Activated T-cell treated with anti-CD3 and anti-CD28 coated beads, Interleukin-2, amount 50 U/mL, for 24 hours (primary cell): ENCODE measurements around the gene DEPDC1B.
"Not testable (repeated sequence)": the region's sequence is repeated elsewhere in the genome, so short reads cannot be mapped to it uniquely, and the experiment has no call there.

Experiments used
- DNase-seq: peaks from one replicate; pipeline ENCODE4 v3.0.0-alpha.2; 2020
- H3K27ac Mint-ChIP-seq: 2 replicates; pipeline ENCODE4 v1.8.0; 2020; ENCODE audit warnings: mild to moderate bottlenecking, mixed read lengths
- H3K27me3 Mint-ChIP-seq: 2 replicates; pipeline ENCODE4 v1.8.0; 2020; ENCODE audit warnings: mixed read lengths
- H3K36me3 Mint-ChIP-seq: 2 replicates; pipeline ENCODE4 v1.8.0; 2020; ENCODE audit warnings: low read depth, mixed read lengths
- H3K4me1 Mint-ChIP-seq: 2 replicates; pipeline ENCODE4 v1.8.0; 2020; ENCODE audit warnings: low read depth, mixed read lengths
- H3K4me3 Mint-ChIP-seq: 2 replicates; pipeline ENCODE4 v1.8.0; 2020; ENCODE audit warnings: mild to moderate bottlenecking, moderate library complexity, mixed read lengths
- H3K9me3 Mint-ChIP-seq: 2 replicates; pipeline ENCODE4 v1.8.0; 2020; ENCODE audit warnings: mixed read lengths

Gene DEPDC1B

GRCh38 chr5:60640901-60641300, 59.1 kb downstream of the DEPDC1B start:
- H3K27me3 Mint-ChIP-seq: no peaks in the 10 kb centered on the region
- H3K9me3 Mint-ChIP-seq: no peaks in the 10 kb centered on the region
- peaks cover 4% of the 10 kb centered on the region for H3K36me3 Mint-ChIP-seq
- H3K4me3 Mint-ChIP-seq: no peak overlapping the region
- DNase-seq: no peak
- H3K27ac Mint-ChIP-seq: no peak overlapping the region
- no peaks in the 10 kb centered on the region for H3K4me1 Mint-ChIP-seq

- Mint-ChIP-seq H3K4me1 (no peaks in the 10 kb centered on the region), H3K9me3 (no peaks in the 10 kb centered on the region), H3K27me3 (no peaks in the 10 kb centered on the region), H3K4me3 (no peak overlapping the region), H3K36me3 (peaks cover 4% of the 10 kb centered on the region), H3K27ac (no peak overlapping the region)
- DNase-seq: no peak
These were observed 60.4 kb downstream of the DEPDC1B start for GRCh38 chr5:60639544-60639943.

- DNase-seq: no peak
- no peak overlapping the region for H3K4me3 Mint-ChIP-seq
- no peaks in the 10 kb centered on the region for H3K27me3 Mint-ChIP-seq
- H3K4me1 Mint-ChIP-seq: no peaks in the 10 kb centered on the region
- H3K36me3 Mint-ChIP-seq: peaks cover 4% of the 10 kb centered on the region
- no peaks in the 10 kb centered on the region for H3K9me3 Mint-ChIP-seq
- no peak overlapping the region for H3K27ac Mint-ChIP-seq
These were observed 61.7 kb downstream of the DEPDC1B start for GRCh38 chr5:60638300-60638699.

- Mint-ChIP-seq H3K27ac (no peak overlapping the region), H3K9me3 (no peaks in the 10 kb centered on the region), H3K27me3 (no peaks in the 10 kb centered on the region), H3K4me1 (no peaks in the 10 kb centered on the region), H3K4me3 (no peak overlapping the region), H3K36me3 (peaks cover 3% of the 10 kb centered on the region)
- no peak for DNase-seq
These were observed 63.3 kb downstream of the DEPDC1B start for GRCh38 chr5:60636644-60637043.

- H3K36me3 Mint-ChIP-seq: peaks cover 3% of the 10 kb centered on the region
- no peaks in the 10 kb centered on the region for H3K9me3 Mint-ChIP-seq
- no peaks in the 10 kb centered on the region for H3K27me3 Mint-ChIP-seq
- no peaks in the 10 kb centered on the region for H3K4me1 Mint-ChIP-seq
- no peak for DNase-seq
- no peak overlapping the region for H3K4me3 Mint-ChIP-seq
- no peak overlapping the region for H3K27ac Mint-ChIP-seq
These were observed 64.0 kb downstream of the DEPDC1B start for GRCh38 chr5:60636001-60636400.

GRCh38 chr5:60634051-60634450, 65.9 kb downstream of the DEPDC1B start:
- Mint-ChIP-seq H3K4me1 (no peaks in the 10 kb centered on the region), H3K36me3 (peaks cover 5% of the 10 kb centered on the region), H3K9me3 (no peaks in the 10 kb centered on the region), H3K27me3 (no peaks in the 10 kb centered on the region), H3K4me3 (no peak overlapping the region), H3K27ac (no peak overlapping the region)
- no peak for DNase-seq

- no peak for DNase-seq
- no peak overlapping the region for H3K4me3 Mint-ChIP-seq
- peaks cover 4% of the 10 kb centered on the region for H3K36me3 Mint-ChIP-seq
- H3K4me1 Mint-ChIP-seq: no peaks in the 10 kb centered on the region
- no peaks in the 10 kb centered on the region for H3K9me3 Mint-ChIP-seq
- H3K27ac Mint-ChIP-seq: no peak overlapping the region
- H3K27me3 Mint-ChIP-seq: no peaks in the 10 kb centered on the region
These were observed 66.6 kb downstream of the DEPDC1B start for GRCh38 chr5:60633341-60633740.

GRCh38 chr5:60632153-60632552, 67.8 kb downstream of the DEPDC1B start:
- Mint-ChIP-seq H3K36me3 (peaks cover 2% of the 10 kb centered on the region), H3K27ac (no peak overlapping the region), H3K4me3 (no peak overlapping the region), H3K27me3 (no peaks in the 10 kb centered on the region), H3K9me3 (no peaks in the 10 kb centered on the region), H3K4me1 (no peaks in the 10 kb centered on the region)
- DNase-seq: no peak

GRCh38 chr5:60630836-60631235, 69.1 kb downstream of the DEPDC1B start:
- Mint-ChIP-seq H3K36me3 (peaks cover 2% of the 10 kb centered on the region), H3K27ac (no peak overlapping the region), H3K4me1 (no peaks in the 10 kb centered on the region), H3K27me3 (no peaks in the 10 kb centered on the region), H3K4me3 (no peak overlapping the region), H3K9me3 (no peaks in the 10 kb centered on the region)
- no peak for DNase-seq

- no peaks in the 10 kb centered on the region for H3K27me3 Mint-ChIP-seq
- no peaks in the 10 kb centered on the region for H3K4me1 Mint-ChIP-seq
- no peaks in the 10 kb centered on the region for H3K9me3 Mint-ChIP-seq
- H3K27ac Mint-ChIP-seq: no peak overlapping the region
- DNase-seq: no peak
- H3K4me3 Mint-ChIP-seq: no peak overlapping the region
- peaks cover 2% of the 10 kb centered on the region for H3K36me3 Mint-ChIP-seq
These were observed 69.8 kb downstream of the DEPDC1B start for GRCh38 chr5:60630179-60630578.

- H3K27me3 Mint-ChIP-seq, DNase-seq, H3K4me1 Mint-ChIP-seq, H3K9me3 Mint-ChIP-seq, H3K4me3 Mint-ChIP-seq, H3K36me3 Mint-ChIP-seq, H3K27ac Mint-ChIP-seq: not testable (repeated sequence)
These were observed 75.1 kb downstream of the DEPDC1B start for GRCh38 chr5:60624875-60625274.

GRCh38 chr5:60620752-60621151, 79.2 kb downstream of the DEPDC1B start:
- H3K4me3 Mint-ChIP-seq, H3K4me1 Mint-ChIP-seq, DNase-seq, H3K36me3 Mint-ChIP-seq, H3K9me3 Mint-ChIP-seq, H3K27ac Mint-ChIP-seq, H3K27me3 Mint-ChIP-seq: not testable (repeated sequence)

- Mint-ChIP-seq H3K27ac (no peak overlapping the region), H3K27me3 (no peaks in the 10 kb centered on the region), H3K4me3 (no peak overlapping the region), H3K9me3 (peaks cover 3% of the 10 kb centered on the region), H3K4me1 (peaks cover 8% of the 10 kb centered on the region), H3K36me3 (no peaks in the 10 kb centered on the region)
- no peak for DNase-seq
These were observed 86.1 kb downstream of the DEPDC1B start for GRCh38 chr5:60613826-60614225.

GRCh38 chr5:60611099-60611740, 88.7 kb downstream of the DEPDC1B start:
- Mint-ChIP-seq H3K4me3 (no peak overlapping the region), H3K4me1 (peaks cover 8% of the 10 kb centered on the region), H3K27me3 (no peaks in the 10 kb centered on the region), H3K27ac (no peak overlapping the region), H3K36me3 (no peaks in the 10 kb centered on the region), H3K9me3 (peaks cover 3% of the 10 kb centered on the region)
- DNase-seq: no peak

GRCh38 chr5:60604771-60605170, 95.2 kb downstream of the DEPDC1B start:
- DNase-seq: no peak
- H3K27me3 Mint-ChIP-seq: no peaks in the 10 kb centered on the region
- no peak overlapping the region for H3K4me3 Mint-ChIP-seq
- no peaks in the 10 kb centered on the region for H3K9me3 Mint-ChIP-seq
- H3K36me3 Mint-ChIP-seq: no peaks in the 10 kb centered on the region
- no peak overlapping the region for H3K27ac Mint-ChIP-seq
- H3K4me1 Mint-ChIP-seq: no peaks in the 10 kb centered on the region

- H3K36me3 Mint-ChIP-seq: no peaks in the 10 kb centered on the region
- H3K4me1 Mint-ChIP-seq: peaks cover 16% of the 10 kb centered on the region
- H3K4me3 Mint-ChIP-seq: no peak overlapping the region
- H3K27ac Mint-ChIP-seq: no peak overlapping the region
- H3K27me3 Mint-ChIP-seq: no peaks in the 10 kb centered on the region
- no peaks in the 10 kb centered on the region for H3K9me3 Mint-ChIP-seq
- no peak for DNase-seq
These were observed 101.5 kb downstream of the DEPDC1B start for GRCh38 chr5:60598424-60598823.
